Peyer's patch (tissue), 4 donors: Measurements from ENCODE around the gene PJA1.

Experiments used
- POLR2A ChIP-seq, 2 donors: fragments of 450-650 bp; IDR thresholded peaks; one replicate each; pipeline ENCODE4 v1.5.1; 2017; ENCODE audit warnings: antibody characterized with exemption in 2 of 2, mild to moderate bottlenecking in 2 of 2, moderate library complexity in 2 of 2
- TF ChIP-seq, protein P1 (sequence below), 6 experiments: fragments of 450-650 bp in 4 of 6; fragments of 200-600 bp in 2 of 6; sonication (generic) in 1 of 6; IDR thresholded peaks; one replicate each; pipeline ENCODE4 v1.5.1; 2017 to 2019; ENCODE audit warnings: antibody characterized with exemption in 6 of 6, mild to moderate bottlenecking in 3 of 6, moderate library complexity in 1 of 6

DNA sequence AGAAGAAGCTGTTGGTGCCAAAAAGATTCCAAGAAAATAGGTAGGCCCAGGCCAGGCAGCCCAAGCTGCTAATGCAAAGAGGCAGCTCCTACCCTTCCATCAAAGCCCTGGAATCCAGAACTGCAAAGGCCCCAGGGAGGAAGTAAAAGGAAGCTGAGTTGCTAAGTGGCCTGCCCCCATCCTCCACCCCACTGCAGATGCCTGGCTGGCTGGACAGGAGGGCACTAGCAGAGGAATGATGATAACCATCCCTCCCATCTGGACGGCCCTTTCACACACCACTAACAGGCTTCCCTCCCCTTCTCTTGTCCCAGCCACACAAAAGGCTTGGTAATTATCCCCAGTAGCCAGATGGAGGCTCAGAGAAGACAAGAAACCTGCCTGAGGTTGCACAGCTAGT is 32.4 kb upstream of the PJA1 start:
- TF ChIP-seq, protein P1, sequence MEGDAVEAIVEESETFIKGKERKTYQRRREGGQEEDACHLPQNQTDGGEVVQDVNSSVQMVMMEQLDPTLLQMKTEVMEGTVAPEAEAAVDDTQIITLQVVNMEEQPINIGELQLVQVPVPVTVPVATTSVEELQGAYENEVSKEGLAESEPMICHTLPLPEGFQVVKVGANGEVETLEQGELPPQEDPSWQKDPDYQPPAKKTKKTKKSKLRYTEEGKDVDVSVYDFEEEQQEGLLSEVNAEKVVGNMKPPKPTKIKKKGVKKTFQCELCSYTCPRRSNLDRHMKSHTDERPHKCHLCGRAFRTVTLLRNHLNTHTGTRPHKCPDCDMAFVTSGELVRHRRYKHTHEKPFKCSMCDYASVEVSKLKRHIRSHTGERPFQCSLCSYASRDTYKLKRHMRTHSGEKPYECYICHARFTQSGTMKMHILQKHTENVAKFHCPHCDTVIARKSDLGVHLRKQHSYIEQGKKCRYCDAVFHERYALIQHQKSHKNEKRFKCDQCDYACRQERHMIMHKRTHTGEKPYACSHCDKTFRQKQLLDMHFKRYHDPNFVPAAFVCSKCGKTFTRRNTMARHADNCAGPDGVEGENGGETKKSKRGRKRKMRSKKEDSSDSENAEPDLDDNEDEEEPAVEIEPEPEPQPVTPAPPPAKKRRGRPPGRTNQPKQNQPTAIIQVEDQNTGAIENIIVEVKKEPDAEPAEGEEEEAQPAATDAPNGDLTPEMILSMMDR (IDR thresholded peaks at IDR 0.05), result no peak
- TF ChIP-seq POLR2A (IDR thresholded peaks at IDR 0.05), result no peak
